ENCODE results near the gene FLNB. TPM values are rescaled to one million over a fixed set of nuclear protein-coding genes. Genes with fewer than 3 reads are reported as not detected.
A peak's percentile ranks its signal among the peaks of the same experiment; 100 is the strongest.

FLNB gene
- total RNA-seq, 1 experiment from 2014 or later, result 83.4 TPM

DNA sequence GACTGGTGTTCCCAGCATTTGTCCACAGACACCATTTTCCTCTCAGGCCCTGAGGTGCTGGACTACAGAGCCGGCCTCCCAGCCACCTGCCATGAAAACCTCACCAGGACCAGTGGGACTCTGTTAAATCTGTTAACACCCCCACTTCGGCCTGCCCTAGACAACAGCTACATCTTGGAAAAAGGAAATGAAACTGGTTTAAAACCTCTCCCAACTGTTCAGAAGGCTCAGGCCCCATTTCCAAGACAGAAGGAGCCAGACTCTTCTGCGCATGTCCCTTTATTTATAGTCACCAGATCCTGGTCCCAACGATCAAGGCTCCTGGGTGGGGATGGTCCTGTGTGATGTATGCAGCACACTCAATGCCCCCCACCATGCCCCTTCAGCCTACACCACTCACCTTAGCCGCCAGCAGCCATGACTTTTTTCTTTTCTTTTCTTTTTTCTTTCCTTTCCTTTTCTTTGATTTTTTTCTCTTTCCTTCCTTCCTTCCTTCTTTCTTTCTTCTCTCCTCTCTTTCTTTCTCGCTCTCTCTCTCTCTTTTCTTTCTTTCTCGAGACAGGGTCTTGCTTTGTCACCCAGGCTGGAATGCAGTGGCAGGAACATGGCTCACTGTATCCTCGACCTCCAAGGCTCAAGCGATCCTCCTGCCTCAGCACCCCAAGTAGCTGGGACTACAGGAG, 25.5 kb upstream of the FLNB start:
- Histone ChIP-seq H3T11ph (ENCODE audit: low read length) (no peak overlapping the region), H3K4me1 (ENCODE audit: insufficient read depth, low read length) (no peaks in the 10 kb centered on the region; the same call in 1 of the 2 replicates), H3K14ac (ENCODE audit: insufficient read depth, low read length) (no peak overlapping the region), H2BK12ac (ENCODE audit: insufficient read length, low read depth, low read length) (no peak overlapping the region), H3K4me2 (ENCODE audit: insufficient read depth, insufficient read length, low read length) (no peak overlapping the region), H3K4ac (ENCODE audit: low read depth, low read length) (no peak overlapping the region), H3K18ac (ENCODE audit: insufficient read length, low read depth, low read length) (no peak overlapping the region), H3K9me3 (ENCODE audit: control insufficient read depth, low read depth, low read length) (no peaks in the 10 kb centered on the region), H3K27me3 (ENCODE audit: insufficient read depth, low read length) (no peaks in the 10 kb centered on the region), H3K27ac (ENCODE audit: insufficient read length, low read depth, low read length) (no peak overlapping the region), H2BK120ac (ENCODE audit: low read depth, low read length, poor library complexity, severe bottlenecking) (no peak overlapping the region), H4K20me1 (ENCODE audit: control insufficient read depth, insufficient read depth, insufficient read length) (no peaks in the 10 kb centered on the region), H3K79me2 (ENCODE audit: insufficient read depth, low read length) (no peaks in the 10 kb centered on the region), H2BK20ac (ENCODE audit: low read depth, low read length, poor library complexity, severe bottlenecking) (no peak overlapping the region), H3K23ac (ENCODE audit: insufficient read length, low read depth, low read length) (no peak overlapping the region), H4K91ac (ENCODE audit: insufficient read length, low read depth, low read length) (no peak overlapping the region), H2AFZ (ENCODE audit: low read length) (no peak overlapping the region), H2BK5ac (ENCODE audit: insufficient read length, low read length) (no peak overlapping the region), H4K8ac (replicated peaks; ENCODE audit: insufficient read length, low read depth, low read length) (no peak overlapping the region), H3K56ac (ENCODE audit: insufficient read length, low read depth, low read length) (no peak overlapping the region), H4K5ac (ENCODE audit: insufficient read length, low read depth, low read length) (no peak overlapping the region), H3K79me1 (ENCODE audit: insufficient read depth, low read depth, low read length, poor library complexity, severe bottlenecking) (no peaks in the 10 kb centered on the region), H2AK5ac (ENCODE audit: insufficient read length, low read length) (no peak overlapping the region), H3K9ac (ENCODE audit: extremely low read depth, insufficient read length, low read length) (no peak overlapping the region), H2BK15ac (ENCODE audit: low read depth, low read length) (no peak overlapping the region), H3K23me2 (ENCODE audit: insufficient read length, low read depth, low read length, poor library complexity, severe bottlenecking) (no peaks in the 10 kb centered on the region)
- peaks cover 10 to 11% of the 10 kb centered on the region in 2 experiments for H3K4me1 Mint-ChIP-seq
- DNase-seq, result no peak
- H3K27me3 Mint-ChIP-seq (ENCODE audit: low read depth), result peaks cover 4% of the 10 kb centered on the region
- H3K36me3 Mint-ChIP-seq (ENCODE audit: insufficient read depth in 1 of 3, low read depth in 3 of 3), result no peaks in the 10 kb centered on the region; a peak in 1 of 7 replicates
- no peaks in the 10 kb centered on the region for H3K9me3 Mint-ChIP-seq
- WGBS (ENCODE audit: extremely low coverage, insufficient read length, low lambda C conversion rate), result no CpG with 5 or more reads among the region's 9 CpGs
- H3K4me3 Mint-ChIP-seq, result no peak overlapping the region
- TF ChIP-seq, protein P1, sequence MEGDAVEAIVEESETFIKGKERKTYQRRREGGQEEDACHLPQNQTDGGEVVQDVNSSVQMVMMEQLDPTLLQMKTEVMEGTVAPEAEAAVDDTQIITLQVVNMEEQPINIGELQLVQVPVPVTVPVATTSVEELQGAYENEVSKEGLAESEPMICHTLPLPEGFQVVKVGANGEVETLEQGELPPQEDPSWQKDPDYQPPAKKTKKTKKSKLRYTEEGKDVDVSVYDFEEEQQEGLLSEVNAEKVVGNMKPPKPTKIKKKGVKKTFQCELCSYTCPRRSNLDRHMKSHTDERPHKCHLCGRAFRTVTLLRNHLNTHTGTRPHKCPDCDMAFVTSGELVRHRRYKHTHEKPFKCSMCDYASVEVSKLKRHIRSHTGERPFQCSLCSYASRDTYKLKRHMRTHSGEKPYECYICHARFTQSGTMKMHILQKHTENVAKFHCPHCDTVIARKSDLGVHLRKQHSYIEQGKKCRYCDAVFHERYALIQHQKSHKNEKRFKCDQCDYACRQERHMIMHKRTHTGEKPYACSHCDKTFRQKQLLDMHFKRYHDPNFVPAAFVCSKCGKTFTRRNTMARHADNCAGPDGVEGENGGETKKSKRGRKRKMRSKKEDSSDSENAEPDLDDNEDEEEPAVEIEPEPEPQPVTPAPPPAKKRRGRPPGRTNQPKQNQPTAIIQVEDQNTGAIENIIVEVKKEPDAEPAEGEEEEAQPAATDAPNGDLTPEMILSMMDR (conservative IDR thresholded peaks at IDR 0.05), result no peak
- H3K27ac Mint-ChIP-seq, result peak overlapping the region in 1 of 3 experiments; percentile 81; a peak in 2 of 7 replicates

Measured in H9 (cell line).